GM18519 (cell line): ENCODE results near the gene RNFT1.
"Not testable (repeated sequence)": the region's sequence is repeated elsewhere in the genome, so short reads cannot be mapped to it uniquely, and the experiment has no call there.

Experiments used
- ATAC-seq: cut with Tn5 transposase; IDR thresholded peaks from one replicate; pipeline ENCODE4 v1.9.1; 2021; ENCODE audit warnings: mild to moderate bottlenecking, moderate library complexity; ENCODE audit not compliant: unreplicated experiment, low FRiP score

Gene RNFT1, protein sequence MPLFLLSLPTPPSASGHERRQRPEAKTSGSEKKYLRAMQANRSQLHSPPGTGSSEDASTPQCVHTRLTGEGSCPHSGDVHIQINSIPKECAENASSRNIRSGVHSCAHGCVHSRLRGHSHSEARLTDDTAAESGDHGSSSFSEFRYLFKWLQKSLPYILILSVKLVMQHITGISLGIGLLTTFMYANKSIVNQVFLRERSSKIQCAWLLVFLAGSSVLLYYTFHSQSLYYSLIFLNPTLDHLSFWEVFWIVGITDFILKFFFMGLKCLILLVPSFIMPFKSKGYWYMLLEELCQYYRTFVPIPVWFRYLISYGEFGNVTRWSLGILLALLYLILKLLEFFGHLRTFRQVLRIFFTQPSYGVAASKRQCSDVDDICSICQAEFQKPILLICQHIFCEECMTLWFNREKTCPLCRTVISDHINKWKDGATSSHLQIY

DNA sequence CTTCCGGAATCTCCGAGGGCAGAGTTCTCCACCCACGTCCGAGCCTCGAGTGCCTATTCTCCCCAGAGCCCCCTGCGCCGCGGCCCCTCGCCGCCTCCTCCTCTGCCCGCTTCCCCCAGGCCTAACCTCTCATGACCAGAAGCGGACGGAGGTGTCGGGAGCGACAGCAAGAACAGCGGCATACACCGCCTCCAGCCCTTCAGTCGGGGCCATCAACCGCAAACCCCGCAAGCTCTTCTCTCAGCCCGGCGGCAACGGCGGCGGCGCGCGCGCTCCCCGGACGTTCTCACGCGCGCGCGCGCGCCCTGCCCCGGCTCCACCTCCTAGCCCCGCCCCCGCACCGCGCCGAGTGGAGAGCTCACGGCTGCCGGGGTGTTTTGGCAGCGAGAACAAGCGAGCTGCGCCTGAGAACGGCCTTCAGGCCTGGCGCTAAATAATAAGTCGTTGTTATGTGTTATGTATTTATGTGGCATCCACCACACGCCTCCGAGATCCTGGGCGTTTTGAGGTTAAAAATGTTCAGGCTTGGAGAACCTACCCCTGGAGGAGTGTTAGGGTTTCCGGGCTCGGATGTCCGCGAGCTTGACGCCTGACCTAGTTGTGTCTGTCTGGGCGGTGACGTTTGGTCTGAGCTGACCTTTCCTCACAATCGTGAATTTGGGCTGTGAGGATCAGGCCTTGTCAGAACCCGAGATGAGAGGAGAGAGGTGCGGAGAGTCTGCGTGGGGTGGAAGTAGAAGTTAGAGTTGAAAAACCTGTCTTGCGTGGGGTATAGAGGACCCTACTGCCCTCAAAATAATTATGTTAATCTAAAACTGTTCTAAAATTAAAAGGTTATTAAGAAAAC is at the start of gene RNFT1:
TSS of gene RNFT1 (minus strand) at position 259 of the 847 bp plus-strand sequence. CDS start at position 182, 77 bp downstream.
- no peak for ATAC-seq

DNA sequence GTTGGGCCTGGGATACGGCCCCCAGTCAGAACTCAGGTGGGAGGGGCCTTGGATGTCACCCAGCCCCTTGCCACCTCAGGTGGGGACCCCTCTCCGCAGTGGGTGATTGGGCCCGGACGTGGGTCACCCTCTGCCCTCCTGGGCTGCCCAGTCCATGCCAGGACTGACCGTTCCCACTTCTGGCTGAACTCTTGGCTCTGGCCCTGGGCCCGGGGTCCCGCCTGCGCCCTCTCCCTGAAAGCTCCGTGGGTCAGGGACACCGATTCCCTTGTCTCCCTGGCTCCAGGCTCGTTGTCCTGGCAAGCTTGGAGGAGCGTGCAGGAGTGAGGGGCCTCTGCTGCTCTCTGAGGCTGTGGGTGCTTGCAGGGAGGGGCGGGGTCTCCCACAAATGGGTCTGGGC is 44.8 kb upstream of the RNFT1 start:
- not testable (repeated sequence) for ATAC-seq

DNA sequence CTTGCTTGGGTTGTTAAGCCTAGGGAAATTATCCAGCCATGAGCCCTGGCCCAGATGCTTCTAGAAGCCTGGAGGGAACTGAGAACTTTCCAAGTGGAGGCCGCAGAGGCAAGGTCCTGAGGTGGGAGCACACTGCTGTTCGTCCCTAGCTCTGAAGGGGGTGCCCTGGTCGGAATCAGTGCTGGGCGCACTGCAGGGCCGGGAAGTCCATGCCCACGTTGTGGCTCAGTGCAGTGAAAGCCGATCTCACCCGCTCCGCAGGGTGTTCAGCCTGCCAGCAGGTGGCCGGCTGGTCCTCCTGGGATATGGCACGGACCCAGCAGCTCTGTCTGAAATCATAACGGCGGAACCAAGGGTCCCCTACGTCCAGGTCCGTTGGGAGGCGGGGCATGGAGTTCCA is 43.8 kb upstream of the RNFT1 start:
- not testable (repeated sequence) for ATAC-seq

DNA sequence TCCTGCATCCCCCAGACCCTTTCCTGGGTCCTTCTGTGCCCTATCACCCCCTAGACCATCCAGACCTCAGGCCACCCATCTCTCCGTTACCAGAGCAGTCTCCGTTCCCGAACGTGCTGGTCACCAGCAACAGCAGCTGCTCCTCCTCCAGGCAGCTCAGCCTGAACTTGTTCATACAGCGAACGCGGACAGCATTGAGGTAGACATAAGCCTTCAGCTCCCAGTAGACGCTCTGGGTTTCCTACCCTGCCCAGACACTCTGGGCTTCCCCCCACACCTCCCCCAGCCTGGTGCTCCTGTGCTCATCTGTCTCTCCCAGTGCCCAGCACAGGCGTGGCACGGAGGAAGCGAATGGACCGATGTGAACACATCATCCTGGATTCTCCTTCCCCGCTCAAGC is 41.6 kb upstream of the RNFT1 start:
- no peak for ATAC-seq

DNA sequence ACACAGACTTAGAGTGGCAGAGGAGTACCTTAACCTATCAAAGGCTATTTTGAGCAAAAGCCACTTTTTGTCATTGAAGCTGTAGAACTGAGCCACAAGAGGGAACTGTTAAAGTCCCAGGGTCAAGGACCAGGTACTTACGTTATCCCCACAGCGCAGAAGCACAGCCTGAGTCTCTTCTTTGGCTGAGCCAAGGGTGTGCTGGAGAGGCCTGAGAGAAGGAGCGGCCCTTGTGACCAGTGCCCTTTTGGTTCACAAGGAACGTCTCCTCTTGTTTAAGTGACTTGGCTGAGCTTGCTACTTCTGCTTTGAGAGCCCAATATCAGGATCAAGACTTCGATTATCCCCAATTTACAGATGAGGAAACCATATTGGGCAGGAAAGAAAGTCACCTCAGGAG is 40.0 kb upstream of the RNFT1 start:
- not testable (repeated sequence) for ATAC-seq

DNA sequence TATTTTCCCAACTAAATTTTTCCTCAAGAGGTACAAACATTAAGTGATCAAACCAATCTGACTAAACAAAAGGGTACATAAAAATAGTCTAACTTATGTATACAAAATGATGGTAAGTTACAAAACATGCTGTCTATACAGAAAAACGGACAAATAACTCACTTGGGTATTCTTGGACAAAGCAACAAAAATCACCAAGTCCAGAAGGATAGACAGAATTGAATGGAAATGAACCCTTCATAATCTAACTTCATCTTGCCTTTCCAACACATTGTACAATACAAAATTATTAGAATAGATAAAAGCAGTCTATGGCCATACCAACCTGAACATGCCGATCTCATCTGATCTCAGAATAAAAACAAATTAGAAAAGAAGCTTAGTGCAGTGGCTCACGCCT is 37.9 kb upstream of the RNFT1 start:
- not testable (repeated sequence) for ATAC-seq

DNA sequence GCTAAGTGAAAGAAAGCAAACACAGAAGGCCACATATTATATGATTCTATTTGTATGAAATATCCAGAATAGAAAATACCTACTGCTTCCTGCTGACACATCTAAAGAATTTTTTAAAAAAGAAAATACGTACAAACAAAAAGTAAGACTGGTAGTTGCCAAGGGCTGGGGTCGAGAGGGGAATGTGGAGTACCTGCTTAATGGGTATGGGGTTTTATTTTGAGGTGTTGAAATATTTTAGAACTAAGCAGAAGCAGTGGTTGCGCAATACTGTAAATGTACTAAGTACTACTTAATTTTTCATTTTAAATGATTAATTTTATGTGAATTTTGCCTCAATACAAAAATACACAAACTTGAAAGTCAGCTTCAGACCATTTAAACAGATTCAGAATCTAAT is 32.1 kb upstream of the RNFT1 start:
- ATAC-seq = not testable (repeated sequence)

DNA sequence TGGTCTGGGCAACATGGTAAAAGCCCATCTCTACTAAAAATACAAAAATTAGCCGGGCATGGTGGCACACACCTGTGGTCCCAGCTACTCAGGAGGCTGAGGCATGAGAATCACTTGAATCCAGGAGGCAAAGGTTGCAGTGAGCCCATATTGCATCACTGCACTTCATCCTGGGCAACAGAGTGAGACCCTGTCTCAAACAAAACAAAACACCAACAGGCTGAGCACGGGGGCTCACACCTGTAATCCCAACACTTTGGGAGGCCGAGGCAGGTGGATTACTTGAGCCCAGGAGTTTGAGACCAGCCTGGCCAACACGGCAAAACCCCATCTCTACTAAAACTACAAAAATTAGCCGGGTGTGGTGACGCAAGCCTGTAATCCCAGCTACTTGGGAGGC is 10.6 kb upstream of the RNFT1 start:
- not testable (repeated sequence) for ATAC-seq

DNA sequence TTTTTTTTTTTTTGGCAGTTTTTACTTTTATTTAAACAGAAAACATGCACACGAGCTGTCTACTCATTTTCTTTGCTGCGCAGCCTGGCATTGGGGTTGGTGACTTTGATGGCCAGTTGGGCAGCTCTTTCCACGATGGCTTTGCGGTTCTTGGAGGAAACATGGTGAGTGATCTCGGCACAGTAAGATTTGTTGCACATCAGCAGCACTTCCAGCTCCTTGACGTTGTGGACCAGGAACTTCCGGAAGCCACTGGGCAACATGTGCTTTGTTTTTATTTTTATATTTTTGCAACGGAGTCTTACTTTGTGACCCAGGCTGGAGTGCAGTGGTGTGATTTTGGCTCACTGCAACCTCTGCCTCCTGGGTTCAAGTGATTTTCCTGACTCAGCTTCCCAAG is 8.9 kb upstream of the RNFT1 start:
- not testable (repeated sequence) for ATAC-seq

DNA sequence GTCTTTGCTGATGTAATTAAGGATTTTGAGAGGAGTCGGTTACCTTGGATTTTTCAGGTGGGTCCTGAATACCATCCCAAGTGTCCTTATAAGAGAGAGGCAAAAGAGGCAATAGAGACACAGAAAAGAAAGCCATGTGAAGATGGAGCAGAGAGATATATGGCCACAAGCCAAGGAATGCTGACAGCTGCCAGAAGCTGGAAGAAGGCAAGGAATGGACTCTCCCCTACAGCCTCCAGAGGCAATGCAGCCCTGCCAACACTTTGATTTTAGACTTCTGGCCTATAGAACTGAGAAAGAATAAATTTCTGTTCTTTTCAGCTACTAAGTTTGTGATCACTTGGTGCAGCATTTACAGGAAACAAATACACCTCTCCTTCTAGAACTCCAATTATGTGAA is 8.2 kb upstream of the RNFT1 start:
- ATAC-seq = no peak

DNA sequence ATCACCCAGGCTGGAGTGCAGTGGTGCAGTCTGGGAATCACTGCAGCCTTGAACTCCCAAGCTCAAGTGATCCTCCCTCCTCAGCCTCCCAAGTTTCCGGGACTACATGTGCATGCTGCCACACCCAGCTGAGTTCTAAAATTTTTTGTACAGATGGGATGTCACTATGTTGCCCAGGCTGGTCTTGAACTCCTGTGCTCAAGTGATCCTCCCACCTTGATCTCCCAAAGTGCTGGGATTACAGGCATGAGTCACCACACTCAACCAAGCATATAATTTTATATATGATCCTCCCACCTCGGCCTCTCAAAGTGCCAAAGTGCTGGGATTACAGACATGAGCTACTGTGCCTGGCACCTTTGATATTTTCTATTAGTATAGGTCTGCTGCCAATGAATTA is 7.2 kb upstream of the RNFT1 start:
- ATAC-seq = not testable (repeated sequence)

DNA sequence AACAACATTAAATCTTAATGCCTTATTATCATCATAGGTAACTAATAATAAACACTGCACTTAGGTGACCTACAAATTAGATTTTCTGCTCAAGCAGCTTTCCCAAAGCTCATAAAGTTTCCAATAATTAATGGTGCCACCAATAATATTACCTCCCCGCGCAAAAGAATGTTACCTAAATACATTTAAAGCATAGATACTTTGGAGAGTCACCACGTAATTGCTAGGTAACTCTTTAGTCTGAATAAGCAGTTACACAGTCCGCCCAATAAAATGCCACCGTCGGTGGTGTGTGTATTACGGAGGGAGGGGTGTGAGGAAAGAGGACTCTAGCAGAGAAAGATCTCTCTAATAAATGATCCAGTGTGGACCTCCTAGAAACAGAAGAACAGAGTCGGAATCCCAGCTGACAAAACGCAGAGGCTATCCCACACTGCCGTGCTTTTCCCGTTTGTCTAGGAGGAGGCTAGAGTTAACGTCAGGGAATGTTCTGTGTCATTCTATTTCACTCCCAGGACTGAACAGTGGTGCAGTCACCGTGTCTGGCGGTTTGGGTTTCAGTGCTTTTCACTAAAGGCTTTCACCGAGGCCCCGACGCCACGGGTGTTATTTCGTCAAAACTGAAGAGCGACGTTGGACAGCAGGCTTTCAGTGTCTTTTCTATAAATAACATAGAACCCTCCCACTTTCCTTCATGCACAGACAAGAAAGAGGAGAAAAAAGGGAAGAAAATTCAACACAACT is 630 bp downstream of the RNFT1 start:
- no peak for ATAC-seq

DNA sequence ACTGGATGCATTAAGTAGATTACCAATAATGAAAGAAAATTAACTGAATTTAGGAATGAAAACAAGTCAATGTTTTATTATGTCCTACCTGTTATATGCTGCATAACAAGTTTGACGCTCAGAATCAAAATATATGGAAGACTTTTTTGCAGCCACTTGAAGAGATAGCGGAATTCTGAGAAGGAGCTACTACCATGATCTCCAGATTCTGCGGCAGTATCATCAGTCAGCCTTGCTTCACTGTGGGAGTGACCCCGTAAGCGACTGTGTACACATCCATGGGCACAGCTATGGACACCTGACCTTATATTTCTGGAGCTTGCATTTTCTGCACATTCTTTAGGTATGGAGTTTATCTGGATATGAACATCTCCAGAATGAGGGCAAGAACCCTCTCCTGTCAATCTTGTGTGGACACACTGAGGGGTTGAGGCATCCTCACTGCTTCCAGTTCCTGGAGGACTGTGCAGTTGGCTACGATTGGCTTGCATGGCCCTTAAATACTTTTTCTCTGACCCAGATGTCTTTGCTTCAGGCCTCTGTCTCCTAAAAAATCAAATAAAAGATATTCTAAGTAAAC is 1.7 kb downstream of the RNFT1 start:
- no peak for ATAC-seq

DNA sequence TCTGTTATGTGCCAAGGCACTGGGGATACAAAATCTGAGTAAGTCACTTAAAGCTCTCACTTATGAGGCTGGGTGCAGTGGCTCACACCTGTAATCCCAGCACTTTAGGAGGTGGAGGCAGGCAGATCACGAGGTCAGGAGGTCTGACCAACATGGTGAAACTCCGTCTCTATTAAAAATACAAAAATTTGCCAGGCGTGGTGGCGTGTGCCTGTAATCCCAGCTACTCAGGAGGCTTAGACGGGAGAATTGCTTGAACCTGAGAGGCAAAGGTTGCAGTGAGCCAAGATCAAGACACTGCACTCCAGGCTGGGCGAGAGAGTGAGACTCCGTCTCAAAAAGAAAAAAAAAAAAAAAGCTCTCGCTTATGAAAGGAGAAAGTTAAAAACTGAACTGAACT is 5.0 kb downstream of the RNFT1 start:
- ATAC-seq = not testable (repeated sequence)

DNA sequence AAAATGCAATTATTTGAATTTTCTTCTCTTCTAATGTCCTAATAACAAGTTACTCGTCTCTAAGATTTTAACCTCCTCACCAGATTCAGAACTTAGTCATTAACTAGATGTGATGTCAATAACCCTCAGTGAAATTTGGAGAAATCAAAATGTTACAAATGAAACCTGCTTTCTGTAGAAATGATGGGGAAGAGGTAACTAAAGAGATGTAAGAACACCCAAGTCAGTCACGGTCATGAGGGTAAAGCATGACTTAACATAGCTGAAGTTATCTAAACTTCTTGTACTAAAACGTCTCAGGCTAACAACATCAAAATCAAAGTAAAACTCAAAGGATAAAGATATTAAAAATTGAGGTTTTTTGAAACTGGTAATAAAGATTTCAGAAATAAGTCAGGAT is 9.7 kb downstream of the RNFT1 start:
- ATAC-seq = no peak

DNA sequence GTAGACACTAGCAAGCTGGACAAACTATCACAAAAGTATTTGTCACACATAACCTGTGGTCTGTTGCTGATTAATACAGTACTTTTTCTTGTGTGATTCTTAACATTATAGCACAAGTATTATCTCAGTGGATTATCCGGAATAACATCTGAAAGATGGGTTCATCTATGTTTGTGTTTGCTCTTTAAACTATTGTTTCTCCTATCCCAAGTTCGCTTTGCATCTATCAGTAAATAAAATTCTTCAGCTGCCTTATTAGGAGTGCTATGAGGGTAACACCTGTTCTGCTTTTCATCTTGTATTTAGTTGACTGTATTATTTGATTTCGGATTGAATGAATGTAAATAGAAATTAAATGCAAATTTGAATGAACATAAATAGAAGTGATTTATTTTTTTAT is 14.5 kb downstream of the RNFT1 start:
- no peak for ATAC-seq

DNA sequence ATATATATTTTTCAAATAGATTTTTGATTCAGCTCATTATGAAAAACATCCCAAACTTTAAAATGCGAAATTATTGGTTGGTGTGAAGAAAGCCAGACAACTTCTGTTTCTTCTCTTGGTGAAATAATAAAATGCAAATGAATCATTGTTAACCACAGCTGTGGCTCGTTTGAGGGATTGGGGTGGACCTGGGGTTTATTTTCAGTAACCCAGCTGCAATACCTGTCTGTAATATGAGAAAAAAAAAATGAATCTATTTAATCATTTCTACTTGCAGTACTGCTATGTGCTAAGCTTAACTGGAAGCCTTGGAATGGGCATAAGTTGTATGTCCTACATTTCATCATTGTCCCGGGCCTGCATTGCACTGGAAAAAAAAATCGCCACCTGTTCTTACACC is 17.2 kb downstream of the RNFT1 start:
- not testable (repeated sequence) for ATAC-seq

DNA sequence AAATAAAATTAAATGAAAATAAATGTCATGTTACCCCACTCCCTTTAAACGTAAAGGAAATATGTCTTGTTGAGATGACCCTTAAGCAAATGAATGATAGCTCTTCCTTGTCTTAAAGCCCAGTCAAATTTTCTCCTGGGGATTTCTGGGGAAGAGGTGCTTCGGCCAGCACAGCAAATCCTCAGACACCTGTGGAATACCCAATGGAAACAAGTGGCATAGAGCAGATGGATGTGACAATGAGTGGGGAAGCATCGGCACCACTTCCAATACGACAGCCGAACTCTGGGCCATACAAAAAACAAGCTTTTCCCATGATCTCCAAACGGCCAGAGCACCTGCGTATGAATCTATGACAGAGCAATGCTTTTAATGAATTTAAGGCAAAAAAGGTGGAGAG is 18.1 kb downstream of the RNFT1 start:
- not testable (repeated sequence) for ATAC-seq

DNA sequence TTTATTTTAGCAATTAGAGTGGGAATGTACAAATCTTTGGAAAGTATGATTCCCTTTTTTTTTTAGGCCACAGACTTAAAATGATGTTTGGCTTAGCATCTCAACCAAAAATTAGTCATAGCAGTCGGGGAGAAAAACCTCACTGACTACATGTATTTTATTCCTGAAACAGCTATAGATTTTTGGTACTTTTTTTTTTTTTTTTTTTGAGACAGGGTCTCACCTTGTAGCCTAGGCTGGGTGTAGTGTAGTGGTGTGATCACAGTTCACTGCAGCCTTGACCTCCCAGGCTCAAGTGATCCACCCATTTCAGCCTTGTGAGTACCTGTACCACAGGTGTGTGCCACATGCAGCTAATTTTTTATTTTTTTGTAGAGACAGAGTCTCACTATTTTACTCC is 23.4 kb downstream of the RNFT1 start:
- no peak for ATAC-seq

DNA sequence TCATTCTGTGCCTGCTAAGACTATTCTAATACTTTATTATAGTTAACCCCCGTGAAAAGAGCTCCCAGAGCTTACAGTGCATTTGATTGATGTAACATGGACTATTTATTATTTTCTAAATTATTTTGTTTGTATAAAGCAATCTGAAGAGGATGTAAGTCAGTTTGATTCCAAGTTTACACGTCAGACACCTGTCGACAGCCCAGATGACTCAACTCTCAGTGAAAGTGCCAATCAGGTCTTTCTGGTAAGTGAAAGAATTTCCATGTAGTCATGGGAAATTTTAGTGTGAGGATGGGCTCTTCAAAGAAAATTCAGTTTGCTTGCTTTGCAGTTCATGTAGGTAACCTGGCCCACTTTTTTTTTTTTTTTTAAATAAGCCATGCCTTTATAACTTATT is 23.8 kb downstream of the RNFT1 start:
- ATAC-seq = not testable (repeated sequence)
